Tibial nerve (tissue), 3 donors: ENCODE results near the gene FGD5.

Experiments
- CTCF ChIP-seq, 5 experiments: fragments of 200-600 bp in 3 of 5; fragments of 450-650 bp in 2 of 5; sonication (generic) in 3 of 5; IDR thresholded peaks; one replicate each; pipeline ENCODE4 v1.5.1; 2016 to 2019; ENCODE audit warnings: antibody characterized with exemption in 5 of 5, mild to moderate bottlenecking in 3 of 5, moderate library complexity in 2 of 5
- POLR2A ChIP-seq, 2 donors: fragments of 450-650 bp; IDR thresholded peaks; one replicate each; pipeline ENCODE4 v1.6.1; 2017; ENCODE audit warnings: antibody characterized with exemption in 2 of 2, mild to moderate bottlenecking in 2 of 2, moderate library complexity in 2 of 2

GRCh38 chr3:14789640-14790285 lies 29.0 kb upstream of the FGD5 start:
- TF ChIP-seq CTCF (IDR thresholded peaks at IDR 0.05) (no peak), POLR2A (IDR thresholded peaks at IDR 0.05) (no peak)
